AG08395 (cell line): ENCODE data around the gene EFNA2.
"Not testable (repeated sequence)": the region's sequence is repeated elsewhere in the genome, so short reads cannot be mapped to it uniquely, and the experiment has no call there.

Experiments
- DNase-seq: peaks from one replicate; pipeline ENCODE4 v3.0.0; 2012; ENCODE audit warnings: mixed read lengths, low spot score

The EFNA2 gene

GRCh38 chr19:1285737-1286360 lies at the start of gene EFNA2:
TSS of gene EFNA2 (plus strand) at chr19:1285873. CDS start at chr19:1286169, 296 bp downstream.
- no peak for DNase-seq

GRCh38 chr19:1236576-1236975 lies 49.1 kb upstream of the EFNA2 start:
- no peak for DNase-seq

DNA sequence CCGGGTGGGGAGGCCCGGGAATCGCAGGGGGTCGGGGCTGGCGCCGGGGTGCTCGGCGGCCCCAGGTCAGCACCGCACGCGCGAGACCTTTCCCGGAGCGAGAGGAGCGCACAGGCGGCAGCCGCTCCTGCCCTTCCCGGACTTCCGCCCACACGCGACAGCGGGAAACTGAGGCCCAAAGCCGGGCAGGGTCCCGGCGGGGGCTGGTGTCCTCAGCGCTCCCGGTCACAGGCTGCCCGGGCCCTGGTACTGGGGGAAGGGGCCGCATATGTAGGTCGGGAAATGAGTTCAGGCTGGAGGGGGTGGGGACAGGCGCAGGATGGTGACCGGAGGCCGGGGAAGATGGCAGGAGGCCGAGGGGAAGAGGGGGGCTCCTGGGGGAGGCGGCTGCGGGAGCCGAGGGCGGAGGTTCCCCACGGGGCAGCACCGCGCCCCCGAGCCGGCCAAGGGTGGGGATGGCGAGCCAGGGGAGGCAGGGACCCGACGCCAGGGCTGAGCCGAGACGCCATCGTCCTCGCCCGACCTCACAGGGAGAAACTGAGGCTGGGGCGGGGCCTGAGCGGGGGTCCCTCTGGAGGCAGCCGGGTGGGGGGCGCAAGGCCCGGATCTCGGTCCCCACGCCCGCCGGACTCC lies 48.5 kb upstream of the EFNA2 start:
- peak; percentile 53 for DNase-seq

DNA sequence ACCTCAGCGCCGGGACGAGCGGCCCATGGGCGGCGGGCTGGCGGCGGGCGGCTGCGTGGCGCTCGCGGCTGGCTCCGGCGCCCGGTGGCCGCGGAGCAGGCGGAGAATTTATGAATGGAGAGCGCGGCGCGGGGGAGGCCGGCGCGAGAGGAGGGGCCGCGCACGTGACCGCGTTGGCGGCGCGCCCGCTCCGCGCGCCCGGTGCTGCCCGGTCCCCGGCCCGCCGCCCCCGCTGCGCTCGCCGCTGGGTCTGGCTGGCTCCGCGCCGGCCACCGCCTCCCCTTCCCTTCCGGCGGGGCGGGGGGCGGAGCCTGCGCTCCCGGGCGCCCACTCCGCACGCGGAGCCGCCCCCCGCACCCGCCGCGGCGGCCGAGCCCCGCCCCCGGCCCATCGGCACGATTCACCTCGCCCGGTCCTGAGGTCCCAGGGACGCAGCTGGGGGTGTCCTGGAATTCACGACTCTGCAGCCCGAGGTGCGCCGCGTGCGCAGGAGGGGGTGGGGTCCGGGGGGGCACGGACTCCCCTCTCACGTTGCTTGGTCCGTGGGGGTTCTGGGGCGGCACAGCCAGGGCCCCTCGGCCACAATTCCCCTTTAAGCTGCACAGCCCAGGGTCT lies 47.8 kb upstream of the EFNA2 start, which contains the start of gene CBARP:
CBARP (minus strand) TSS at position 252 of the 615 bp plus-strand sequence. CDS start 1,905 bp downstream, outside the sequence.
- peak; percentile 43 for DNase-seq

GRCh38 chr19:1238369-1239303 lies 47.0 kb upstream of the EFNA2 start:
- no peak for DNase-seq

DNA sequence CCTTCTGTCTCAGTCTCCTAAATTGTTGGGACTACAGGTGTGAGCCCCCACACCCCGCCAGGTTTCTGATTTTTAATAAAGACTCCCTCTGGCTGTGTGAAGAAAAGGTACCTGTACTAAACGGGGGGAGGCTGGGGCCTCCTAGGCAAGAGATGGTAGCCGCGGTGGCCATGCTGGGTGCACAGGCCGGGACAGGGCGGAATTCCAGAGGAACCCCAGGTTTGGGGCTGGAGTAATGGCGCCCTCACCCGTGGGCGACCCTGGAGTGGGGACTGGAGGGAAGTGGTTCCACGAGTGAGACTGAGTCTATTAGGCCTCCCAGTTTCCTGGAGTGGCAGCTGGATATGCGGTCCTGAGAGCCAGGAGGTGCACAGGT lies 46.3 kb upstream of the EFNA2 start:
- no peak for DNase-seq

DNA sequence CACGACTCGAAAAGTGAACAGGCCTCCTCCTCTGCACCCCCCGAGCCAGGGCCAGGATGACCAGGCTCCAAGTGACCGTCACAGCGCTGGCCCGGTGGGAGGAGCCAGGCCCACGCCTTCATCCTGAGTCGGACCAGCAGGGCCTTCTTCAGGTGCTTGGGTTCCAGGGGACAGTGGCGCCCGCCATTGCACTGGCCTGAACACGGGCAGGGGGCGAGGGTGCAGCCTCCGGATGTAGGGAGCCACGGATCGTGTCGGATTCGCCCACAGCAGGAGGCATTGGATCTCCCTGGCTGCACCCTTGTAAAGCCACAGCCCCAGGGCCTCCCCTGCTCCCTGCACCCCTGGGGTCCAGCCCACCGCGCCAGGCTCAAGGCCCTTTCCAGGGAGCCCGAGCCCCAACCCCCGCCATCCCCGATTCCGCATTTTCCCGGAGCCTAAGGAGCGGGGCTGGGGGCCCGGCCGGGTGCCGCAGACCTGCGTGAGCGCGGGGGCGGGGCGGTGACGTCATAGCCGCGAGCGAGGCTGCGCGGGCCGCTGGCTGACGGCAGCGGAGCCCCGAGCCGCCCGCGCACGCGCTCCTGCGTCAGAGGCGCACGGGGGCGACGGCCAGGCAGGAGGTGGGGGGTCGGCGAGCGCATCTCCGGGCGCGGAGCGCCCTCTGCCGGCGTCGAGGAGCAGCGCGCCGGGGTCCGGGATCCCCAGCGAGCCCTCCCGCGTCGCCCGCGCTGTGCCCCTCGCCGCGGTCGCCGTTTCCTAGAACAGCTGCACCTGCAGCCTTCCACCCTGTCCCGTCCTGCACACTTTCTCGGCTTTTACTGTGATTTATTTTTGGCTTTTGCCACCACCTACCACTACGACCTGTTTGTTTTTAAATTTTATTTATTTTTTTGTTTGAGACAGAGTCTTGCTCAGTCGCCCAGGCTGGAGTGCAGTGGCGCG lies 45.6 kb upstream of the EFNA2 start:
- DNase-seq, result peak; percentile 99

GRCh38 chr19:1240925-1241324 lies 44.7 kb upstream of the EFNA2 start:
- no peak for DNase-seq

DNA sequence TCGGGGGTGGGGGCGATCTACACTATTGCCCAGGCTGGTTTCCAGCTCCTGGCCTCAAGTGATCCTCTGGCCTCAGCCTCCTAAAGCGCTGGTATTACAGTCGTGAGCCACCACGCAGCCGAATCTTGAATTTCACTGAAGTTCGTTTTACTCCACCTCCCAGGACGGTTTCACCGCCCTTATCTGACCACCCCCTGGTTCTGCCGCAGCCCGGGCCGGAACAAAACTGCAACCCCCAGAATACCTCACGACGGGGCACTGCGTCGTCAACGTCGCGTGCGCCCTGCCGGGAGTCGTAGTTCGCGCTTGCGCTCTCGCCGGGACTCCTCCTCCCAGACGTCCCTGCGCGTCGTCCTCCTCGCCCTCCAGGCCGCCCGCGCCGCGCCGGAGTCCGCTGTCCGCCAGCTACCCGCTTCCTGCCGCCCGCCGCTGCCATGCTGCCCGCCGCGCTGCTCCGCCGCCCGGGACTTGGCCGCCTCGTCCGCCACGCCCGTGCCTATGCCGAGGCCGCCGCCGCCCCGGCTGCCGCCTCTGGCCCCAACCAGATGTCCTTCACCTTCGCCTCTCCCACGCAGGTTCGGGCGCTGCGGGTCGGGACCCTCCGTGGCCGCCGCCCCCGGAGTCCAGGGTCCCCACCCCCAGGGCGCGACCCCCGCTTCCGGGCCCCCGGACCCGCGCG lies 44.1 kb upstream of the EFNA2 start, which contains the start of gene ATP5F1D:
ATP5F1D (plus strand) TSS at position 335 of the 679 bp plus-strand sequence; CDS start at position 435, 100 bp downstream.
- peak; percentile 98 for DNase-seq

DNA sequence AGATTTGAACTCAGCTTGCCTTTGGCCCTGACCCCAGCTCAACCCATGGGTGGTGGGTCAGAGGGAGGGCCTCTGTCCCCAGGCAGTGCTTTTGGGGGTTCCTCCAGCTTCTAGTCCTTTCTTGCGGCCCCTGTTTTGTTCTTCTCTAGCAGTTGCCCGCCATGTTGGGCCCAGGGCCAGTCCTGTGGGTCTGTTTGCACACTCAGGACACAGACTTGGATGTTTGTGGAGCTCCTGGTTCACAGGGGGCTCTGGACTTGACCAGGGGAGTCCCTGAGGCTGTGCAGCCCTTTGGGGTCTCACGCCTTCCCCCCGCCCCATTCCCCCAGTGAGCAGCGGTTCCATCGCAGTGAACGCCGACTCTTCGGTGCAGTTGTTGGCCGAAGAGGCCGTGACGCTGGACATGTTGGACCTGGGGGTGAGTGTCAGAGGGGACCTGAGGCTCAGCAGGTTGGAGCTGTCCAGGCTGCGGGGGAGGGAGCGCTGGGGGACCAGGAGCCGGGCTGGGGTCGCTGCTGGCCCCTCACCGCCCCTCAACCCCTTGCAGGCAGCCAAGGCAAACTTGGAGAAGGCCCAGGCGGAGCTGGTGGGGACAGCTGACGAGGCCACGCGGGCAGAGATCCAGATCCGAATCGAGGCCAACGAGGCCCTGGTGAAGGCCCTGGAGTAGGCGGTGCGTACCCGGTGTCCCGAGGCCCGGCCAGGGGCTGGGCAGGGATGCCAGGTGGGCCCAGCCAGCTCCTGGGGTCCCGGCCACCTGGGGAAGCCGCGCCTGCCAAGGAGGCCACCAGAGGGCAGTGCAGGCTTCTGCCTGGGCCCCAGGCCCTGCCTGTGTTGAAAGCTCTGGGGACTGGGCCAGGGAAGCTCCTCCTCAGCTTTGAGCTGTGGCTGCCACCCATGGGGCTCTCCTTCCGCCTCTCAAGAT lies 41.6 kb upstream of the EFNA2 start:
- peak; percentile 80 for DNase-seq

- no peak for DNase-seq
These were observed 40.8 kb upstream of the EFNA2 start for GRCh38 chr19:1244693-1245451.

DNA sequence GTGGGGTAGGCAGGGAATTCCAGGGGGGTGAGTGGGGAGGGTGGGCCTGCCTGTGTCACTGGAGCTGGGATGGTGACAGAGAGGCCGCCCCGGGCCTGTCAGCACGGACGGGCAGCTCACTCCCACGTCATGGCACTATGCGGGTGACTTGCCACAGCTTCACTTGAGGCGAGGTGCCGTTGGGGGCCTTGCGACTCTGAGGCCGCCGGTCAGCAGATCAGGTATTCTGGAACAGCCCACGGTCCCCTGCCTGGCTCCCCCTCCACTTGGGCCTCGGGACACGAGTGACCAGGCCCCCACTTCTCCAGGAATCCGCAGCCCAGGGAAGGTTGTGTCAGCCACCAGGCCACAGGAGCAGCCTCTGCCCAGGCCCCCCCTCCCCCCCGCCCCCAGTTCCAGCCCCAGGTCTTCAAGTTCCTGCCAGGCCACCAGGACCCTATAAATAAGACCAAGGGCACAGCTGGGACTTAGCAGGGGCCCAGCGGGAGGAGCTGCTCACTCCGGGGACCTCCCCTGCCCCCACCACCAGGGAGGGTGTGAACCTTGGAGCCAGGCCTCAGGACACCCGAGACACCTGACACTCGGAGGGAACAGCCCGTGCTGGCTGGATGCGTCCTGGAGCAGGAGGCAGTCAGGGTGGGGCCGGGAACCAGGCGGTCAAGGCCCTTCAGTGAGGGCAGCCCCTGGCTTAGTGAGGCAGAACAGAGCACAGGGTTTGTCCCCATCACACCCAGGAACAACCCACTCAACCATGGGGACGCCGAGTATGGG lies 40.0 kb upstream of the EFNA2 start:
- DNase-seq, result no peak

- DNase-seq, result not testable (repeated sequence)
These were observed 39.2 kb upstream of the EFNA2 start for GRCh38 chr19:1246265-1247087.

DNA sequence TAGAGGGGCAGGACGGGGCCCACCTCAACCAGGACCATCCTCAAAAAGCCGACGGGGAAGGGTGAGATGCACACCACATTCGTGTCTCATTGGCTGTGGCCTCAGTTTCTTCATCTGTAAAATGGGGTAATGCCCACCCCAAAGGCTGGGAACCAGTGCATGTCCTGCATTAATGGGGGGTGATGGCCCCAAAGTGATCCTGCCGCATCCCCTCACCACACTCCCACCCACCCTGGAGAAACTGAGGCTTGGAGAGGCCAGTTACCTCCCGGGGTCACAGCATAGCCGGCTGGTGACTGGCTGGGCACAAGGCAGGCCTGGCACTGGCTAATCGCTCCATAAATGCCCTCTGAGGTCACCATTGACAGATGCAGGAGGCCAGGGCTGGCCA lies 37.9 kb upstream of the EFNA2 start:
- no peak for DNase-seq

GRCh38 chr19:1248139-1248785 lies 37.4 kb upstream of the EFNA2 start, which contains the start of gene MIDN:
TSS of gene MIDN (plus strand) at chr19:1248583. CDS start at chr19:1250297, 1,714 bp downstream.
- DNase-seq, result peak; percentile 81

DNA sequence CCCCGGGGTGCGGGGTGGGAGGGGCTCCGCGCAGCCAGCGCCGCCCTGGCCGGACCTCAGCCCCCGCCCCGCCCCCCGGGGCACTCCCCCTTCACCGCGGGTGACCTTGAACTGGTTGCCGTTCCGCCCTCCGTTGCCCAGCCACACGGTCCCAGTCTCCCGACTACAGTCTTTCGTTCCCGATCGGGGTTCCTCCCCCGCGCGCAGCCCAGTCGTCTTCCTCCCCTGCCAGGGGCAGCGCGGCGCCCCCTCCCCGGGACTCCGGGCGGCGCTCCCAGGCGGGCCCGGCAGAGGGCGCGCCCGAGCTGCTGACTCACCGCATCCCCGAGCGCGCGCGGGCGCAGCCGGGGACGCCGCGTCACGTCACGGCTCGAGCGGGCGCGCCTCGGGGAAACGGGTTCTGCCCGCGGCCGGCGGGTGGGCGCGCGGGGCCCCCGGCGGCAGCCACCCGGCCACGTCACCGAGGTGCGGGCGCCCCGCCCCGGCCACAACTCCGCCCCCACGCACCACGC lies 36.8 kb upstream of the EFNA2 start:
- peak; percentile 67 for DNase-seq
